Suprapubic skin (tissue), 3 donors: Measurements from ENCODE around the gene C1orf50.

Experiments used
- CTCF ChIP-seq, 2 donors: fragments of 200-600 bp in 1 of 2; fragments of 450-650 bp in 1 of 2; sonication (generic) in 1 of 2; IDR thresholded peaks; one replicate each; pipeline ENCODE4 v1.5.1; 2016 to 2019; ENCODE audit warnings: antibody characterized with exemption in 2 of 2, mild to moderate bottlenecking in 1 of 2, moderate library complexity in 1 of 2
- POLR2AphosphoS5 ChIP-seq, 3 donors: sonication (generic); formaldehyde crosslinking; IDR thresholded peaks; one replicate each; pipeline ENCODE4 v1.6.1; 2017; ENCODE audit warnings: antibody characterized with exemption in 3 of 3

- no peak for TF ChIP-seq CTCF (IDR thresholded peaks at IDR 0.05)
- TF ChIP-seq POLR2AphosphoS5 (IDR thresholded peaks at IDR 0.05) = peak in 2 of 3 donors; percentile 47 to 81
Observed at GRCh38 chr1:42816585-42817439, 49.8 kb downstream of the C1orf50 start, which contains the start of the genes ERMAP and SVBP.
